ENCODE results near the gene NDUFAF7. TPM values are rescaled to one million over a fixed set of nuclear protein-coding genes. Genes with fewer than 3 reads are reported as not detected.

Gene NDUFAF7
- polyA plus RNA-seq, 1 donor (not counting 4 experiments of a cell fraction or from before 2014, with no cell fraction given), result 27.7 TPM

DNA sequence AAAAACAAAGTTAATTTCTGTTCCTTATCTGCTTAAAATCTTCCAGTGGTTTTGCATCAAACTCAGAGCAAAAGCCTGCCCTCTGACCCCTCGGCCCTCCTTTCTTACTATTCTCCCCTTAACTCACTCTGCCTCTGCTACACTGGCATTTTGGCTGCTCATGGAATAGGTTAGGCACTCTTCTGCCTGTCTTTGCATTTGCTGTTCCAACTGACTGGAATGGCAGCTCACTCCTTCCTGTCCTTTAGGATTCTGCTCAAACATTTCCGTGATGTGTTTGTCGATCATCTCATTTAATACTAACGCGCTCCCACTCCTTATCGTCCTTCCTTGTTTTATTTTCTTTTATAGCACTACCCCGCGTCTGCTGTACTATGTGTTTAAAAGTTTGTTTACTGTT is 877 bp upstream of the NDUFAF7 start:
- Histone ChIP-seq H3K27ac (ENCODE audit: control insufficient read depth, insufficient read depth, low read length) (peak overlapping the region; percentile 96), H3K4me2 (ENCODE audit: control insufficient read depth, extremely low read depth, insufficient read depth, low read depth, low read length) (peak overlapping the region; percentile 74), H3K79me2 (ENCODE audit: control insufficient read depth, insufficient read depth, low read length) (peaks cover 93% of the 10 kb centered on the region), H4K20me1 (ENCODE audit: control insufficient read depth, extremely low read depth, insufficient read depth, low read length) (no peaks in the 10 kb centered on the region), H3K9ac (ENCODE audit: control insufficient read depth, extremely low read depth, insufficient read depth, low read length) (peak overlapping the region; percentile 98), H3K27me3 (ENCODE audit: control insufficient read depth, extremely low read depth, insufficient read depth, low read length) (no peaks in the 10 kb centered on the region), H3K4me1 (ENCODE audit: control insufficient read depth, extremely low read depth, insufficient read depth, low read length) (peaks cover 23% of the 10 kb centered on the region), H2AFZ (ENCODE audit: control insufficient read depth, low read length) (peak overlapping the region; percentile 25), H3K9me3 (ENCODE audit: control insufficient read depth, low read depth, low read length) (no peaks in the 10 kb centered on the region), H3K36me3 (ENCODE audit: control insufficient read depth in 2 of 2, extremely low read depth in 1 of 2, insufficient read depth in 2 of 2, low read length in 2 of 2) (peaks cover 12 to 22% of the 10 kb centered on the region in 2 experiments), H3K4me3 (ENCODE audit: control insufficient read depth in 2 of 3, extremely low read depth in 1 of 3, insufficient read depth in 2 of 3, low read depth in 1 of 3, low read length in 3 of 3) (peak overlapping the region; percentile 67 to 98 (median 92)), H3K9me1 (ENCODE audit: control insufficient read depth, extremely low read depth, insufficient read depth, low read length) (no peaks in the 10 kb centered on the region)
- dilution Hi-C loops (cut with MboI; ENCODE audit: extremely low pct_ligation_motif_present, low sequenced_read_pairs), result no loop called here
- TF ChIP-seq, protein P1, sequence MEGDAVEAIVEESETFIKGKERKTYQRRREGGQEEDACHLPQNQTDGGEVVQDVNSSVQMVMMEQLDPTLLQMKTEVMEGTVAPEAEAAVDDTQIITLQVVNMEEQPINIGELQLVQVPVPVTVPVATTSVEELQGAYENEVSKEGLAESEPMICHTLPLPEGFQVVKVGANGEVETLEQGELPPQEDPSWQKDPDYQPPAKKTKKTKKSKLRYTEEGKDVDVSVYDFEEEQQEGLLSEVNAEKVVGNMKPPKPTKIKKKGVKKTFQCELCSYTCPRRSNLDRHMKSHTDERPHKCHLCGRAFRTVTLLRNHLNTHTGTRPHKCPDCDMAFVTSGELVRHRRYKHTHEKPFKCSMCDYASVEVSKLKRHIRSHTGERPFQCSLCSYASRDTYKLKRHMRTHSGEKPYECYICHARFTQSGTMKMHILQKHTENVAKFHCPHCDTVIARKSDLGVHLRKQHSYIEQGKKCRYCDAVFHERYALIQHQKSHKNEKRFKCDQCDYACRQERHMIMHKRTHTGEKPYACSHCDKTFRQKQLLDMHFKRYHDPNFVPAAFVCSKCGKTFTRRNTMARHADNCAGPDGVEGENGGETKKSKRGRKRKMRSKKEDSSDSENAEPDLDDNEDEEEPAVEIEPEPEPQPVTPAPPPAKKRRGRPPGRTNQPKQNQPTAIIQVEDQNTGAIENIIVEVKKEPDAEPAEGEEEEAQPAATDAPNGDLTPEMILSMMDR (optimal IDR thresholded peaks at IDR 0.05 in 1 of 3, IDR thresholded peaks at IDR 0.05 in 1 of 3, conservative IDR thresholded peaks at IDR 0.05 in 1 of 3; ENCODE audit: extremely low read depth in 1 of 3, insufficient read depth in 2 of 3, low read length in 3 of 3), result no peak
- TF ChIP-seq EZH2 (IDR thresholded peaks at IDR 0.05; ENCODE audit: low read length), result no peak
- FAIRE-seq, result no peak
- no peak for DNase-seq (ENCODE audit: low read depth, low spot score)

DNA sequence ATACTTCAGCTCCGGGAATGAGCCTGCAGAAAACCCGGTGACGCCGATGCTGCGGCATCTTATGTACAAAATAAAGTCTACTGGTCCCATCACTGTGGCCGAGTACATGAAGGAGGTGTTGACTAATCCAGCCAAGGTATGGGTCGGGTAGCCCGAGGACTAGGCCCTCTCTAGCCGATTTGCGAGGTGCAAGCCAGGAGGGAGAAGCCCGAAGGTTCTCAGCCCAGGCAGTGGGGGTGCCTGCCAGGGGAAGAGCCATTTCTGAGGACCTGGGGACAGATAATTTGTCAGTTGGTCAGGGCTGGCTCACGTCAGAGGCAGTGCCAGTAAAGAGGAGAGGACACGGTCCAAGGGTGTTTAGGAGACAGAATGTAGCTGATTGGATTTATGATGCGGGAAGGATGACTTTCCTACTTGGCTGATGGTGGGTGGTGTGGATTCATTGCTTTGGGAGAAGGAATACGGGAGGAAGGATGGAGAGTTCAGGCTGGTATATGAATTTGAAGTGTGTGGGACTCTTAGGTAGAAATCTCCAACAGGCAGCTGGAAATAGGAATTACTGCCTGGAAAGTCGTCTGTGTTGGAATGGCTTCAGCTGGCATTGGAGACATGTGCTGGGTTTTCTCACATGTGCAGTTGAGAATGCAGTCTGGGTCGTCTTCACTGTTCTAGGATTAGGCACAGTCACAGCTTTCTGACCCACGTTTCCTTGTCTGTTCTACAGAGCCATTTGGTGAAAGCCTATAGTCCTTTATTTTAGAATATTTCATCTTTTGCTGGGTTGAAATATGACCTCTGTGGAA is 874 bp downstream of the NDUFAF7 start:
- Histone ChIP-seq H3K4me1 (ENCODE audit: control insufficient read depth, extremely low read depth, insufficient read depth, low read length) (peaks cover 23% of the 10 kb centered on the region), H3K9me1 (ENCODE audit: control insufficient read depth, extremely low read depth, insufficient read depth, low read length) (no peaks in the 10 kb centered on the region), H4K20me1 (ENCODE audit: control insufficient read depth, extremely low read depth, insufficient read depth, low read length) (no peaks in the 10 kb centered on the region), H3K79me2 (ENCODE audit: control insufficient read depth, insufficient read depth, low read length) (peaks cover 81% of the 10 kb centered on the region), H3K36me3 (ENCODE audit: control insufficient read depth in 2 of 2, extremely low read depth in 1 of 2, insufficient read depth in 2 of 2, low read length in 2 of 2) (peaks cover 9 to 15% of the 10 kb centered on the region in 2 experiments), H3K4me3 (ENCODE audit: control insufficient read depth in 2 of 3, extremely low read depth in 1 of 3, insufficient read depth in 2 of 3, low read depth in 1 of 3, low read length in 3 of 3) (peak overlapping the region; percentile 67 to 98 (median 92)), H3K4me2 (ENCODE audit: control insufficient read depth, extremely low read depth, insufficient read depth, low read depth, low read length) (peak overlapping the region; percentile 99), H2AFZ (ENCODE audit: control insufficient read depth, low read length) (peak overlapping the region; percentile 98), H3K9me3 (ENCODE audit: control insufficient read depth, low read depth, low read length) (no peaks in the 10 kb centered on the region), H3K9ac (ENCODE audit: control insufficient read depth, extremely low read depth, insufficient read depth, low read length) (peak overlapping the region; percentile 98), H3K27ac (ENCODE audit: control insufficient read depth, insufficient read depth, low read length) (peak overlapping the region; percentile 96), H3K27me3 (ENCODE audit: control insufficient read depth, extremely low read depth, insufficient read depth, low read length) (no peaks in the 10 kb centered on the region)
- FAIRE-seq (no peak), DNase-seq (ENCODE audit: low read depth, low spot score) (no peak)
- no peak for TF ChIP-seq EZH2 (IDR thresholded peaks at IDR 0.05; ENCODE audit: low read length)
- TF ChIP-seq, protein P1 (optimal IDR thresholded peaks at IDR 0.05 in 1 of 3, IDR thresholded peaks at IDR 0.05 in 1 of 3, conservative IDR thresholded peaks at IDR 0.05 in 1 of 3; ENCODE audit: extremely low read depth in 1 of 3, insufficient read depth in 2 of 3, low read length in 3 of 3), result no peak
- dilution Hi-C loops (cut with MboI; ENCODE audit: extremely low pct_ligation_motif_present, low sequenced_read_pairs), result no loop called here
